Ascending aorta (tissue), 2 donors: Measurements from ENCODE around the gene CADPS2. TPM values are rescaled to one million over a fixed set of nuclear protein-coding genes. Genes with fewer than 3 reads are reported as not detected.
"Not testable (repeated sequence)": the region's sequence is repeated elsewhere in the genome, so short reads cannot be mapped to it uniquely, and the experiment has no call there.

Experiments
- DNase-seq, 2 donors: peaks; one replicate each; pipeline ENCODE4 v3.0.0-alpha.2; 2019; ENCODE audit warnings: low spot score in 2 of 2
- H3K27ac ChIP-seq, 2 donors: fragments of 200-600 bp; sonication (generic); one replicate each; pipeline ENCODE4 v1.5.1; 2016 to 2017; ENCODE audit warnings: mild to moderate bottlenecking in 1 of 2
- H3K27me3 ChIP-seq: fragments of 200-600 bp; sonication (generic); one replicate; pipeline ENCODE4 v1.5.1; 2017
- H3K36me3 ChIP-seq, 2 donors: fragments of 200-600 bp; sonication (generic); one replicate each; pipeline ENCODE4 v1.5.1; 2016
- H3K4me1 ChIP-seq, 2 donors: fragments of 200-600 bp; sonication (generic); one replicate each; pipeline ENCODE4 v1.5.1; 2016 to 2017; ENCODE audit warnings: mild to moderate bottlenecking in 1 of 2
- H3K4me3 ChIP-seq, 2 donors: fragments of 200-600 bp; sonication (generic); one replicate each; pipeline ENCODE4 v1.5.1; 2016 to 2017; ENCODE audit warnings: mild to moderate bottlenecking in 1 of 2
- H3K9me3 ChIP-seq, 2 donors: fragments of 200-600 bp; sonication (generic); one replicate each; pipeline ENCODE4 v1.5.1; 2016
- CTCF ChIP-seq, 3 experiments: fragments of 200-600 bp in 2 of 3; fragments of 450-650 bp in 1 of 3; sonication (generic) in 2 of 3; IDR thresholded peaks; one replicate each; pipeline ENCODE4 v1.5.1; 2016 to 2019; ENCODE audit warnings: antibody characterized with exemption in 3 of 3, mild to moderate bottlenecking in 1 of 3, moderate library complexity in 1 of 3
- intact Hi-C: fragments of 100-400 bp; cut with DNase I; formaldehyde crosslinking; loops from one replicate; pipeline ENCODE4 v1.15.1; 2023
- total RNA-seq: library from RNA; depleted of rRNA; stranded (reverse); fragments of >200 nt; gene quantifications from one replicate; pipeline ENCODE4 v1.1.0, GENCODE V29; 2016

CADPS2 gene
- total RNA-seq, 1 donor from 2014 or later: 31.8 TPM

GRCh38 chr7:122689346-122690109, 196.7 kb downstream of the CADPS2 start:
- no peak for TF ChIP-seq CTCF (IDR thresholded peaks at IDR 0.05)
- Histone ChIP-seq H3K27ac (no peak overlapping the region), H3K4me3 (no peak overlapping the region), H3K9me3 (no peaks in the 10 kb centered on the region), H3K36me3 (no peaks in the 10 kb centered on the region), H3K4me1 (no peaks in the 10 kb centered on the region), H3K27me3 (no peaks in the 10 kb centered on the region)
- intact Hi-C loops: no loop called here
- DNase-seq: no peak

GRCh38 chr7:122688400-122688998, 197.8 kb downstream of the CADPS2 start:
- TF ChIP-seq CTCF (IDR thresholded peaks at IDR 0.05): no peak
- H3K27ac ChIP-seq: no peak overlapping the region
- H3K9me3 ChIP-seq: no peaks in the 10 kb centered on the region
- intact Hi-C loops: no loop called here
- H3K4me3 ChIP-seq: no peak overlapping the region
- DNase-seq: no peak
- no peaks in the 10 kb centered on the region for H3K27me3 ChIP-seq
- H3K4me1 ChIP-seq: no peaks in the 10 kb centered on the region
- no peaks in the 10 kb centered on the region for H3K36me3 ChIP-seq

- H3K27ac ChIP-seq: no peak overlapping the region
- no peaks in the 10 kb centered on the region for H3K36me3 ChIP-seq
- H3K27me3 ChIP-seq: no peaks in the 10 kb centered on the region
- H3K4me1 ChIP-seq: no peaks in the 10 kb centered on the region
- intact Hi-C loops: no loop called here
- no peaks in the 10 kb centered on the region for H3K9me3 ChIP-seq
- no peak for TF ChIP-seq CTCF (IDR thresholded peaks at IDR 0.05)
- DNase-seq: no peak
- H3K4me3 ChIP-seq: no peak overlapping the region
Observed at GRCh38 chr7:122686360-122686878, 199.8 kb downstream of the CADPS2 start.

- Histone ChIP-seq H3K9me3 (no peaks in the 10 kb centered on the region), H3K4me3 (no peak overlapping the region), H3K27ac (no peak overlapping the region), H3K27me3 (no peaks in the 10 kb centered on the region), H3K36me3 (no peaks in the 10 kb centered on the region), H3K4me1 (no peaks in the 10 kb centered on the region)
- intact Hi-C loops: no loop called here
- TF ChIP-seq CTCF (IDR thresholded peaks at IDR 0.05): no peak
- no peak for DNase-seq
Observed at GRCh38 chr7:122684504-122684903, 201.8 kb downstream of the CADPS2 start.

GRCh38 chr7:122682815-122683550, 203.3 kb downstream of the CADPS2 start:
- H3K9me3 ChIP-seq: no peaks in the 10 kb centered on the region
- H3K27ac ChIP-seq: no peak overlapping the region
- TF ChIP-seq CTCF (IDR thresholded peaks at IDR 0.05): no peak
- H3K4me1 ChIP-seq: no peaks in the 10 kb centered on the region
- no peak for DNase-seq
- H3K36me3 ChIP-seq: no peaks in the 10 kb centered on the region
- no peaks in the 10 kb centered on the region for H3K27me3 ChIP-seq
- H3K4me3 ChIP-seq: no peak overlapping the region
- intact Hi-C loops: no loop called here

GRCh38 chr7:122681186-122681585, 205.1 kb downstream of the CADPS2 start:
- intact Hi-C loops, H3K4me1 ChIP-seq, H3K9me3 ChIP-seq, H3K27me3 ChIP-seq, H3K27ac ChIP-seq, H3K36me3 ChIP-seq, DNase-seq, H3K4me3 ChIP-seq: not testable (repeated sequence)
